ENCODE results near the gene MTA3.

The MTA3 gene

GRCh38 chr2:42792583-42793333 lies 224.3 kb downstream of the MTA3 start, which contains the start of gene HAAO:
Gene HAAO (minus strand): TSS chr2:42792583. CDS start chr2:42792536, 47 bp downstream.
- no peak within 1 kb of the TSS for H3K9ac ChIP-seq
- no peaks in the 10 kb centered on the region for H3K4me1 ChIP-seq
- H3K27me3 ChIP-seq (ENCODE audit: control insufficient read depth, insufficient read depth, low read length): no peaks in the 10 kb centered on the region

GRCh38 chr2:42793334-42794270 lies 225.2 kb downstream of the MTA3 start:
- no peak overlapping the region for H3K9ac ChIP-seq
- no peaks in the 10 kb centered on the region for H3K36me3 ChIP-seq (ENCODE audit: control insufficient read depth, insufficient read depth, low read length)
- no peaks in the 10 kb centered on the region for H3K4me1 ChIP-seq
- no peaks in the 10 kb centered on the region for H3K9me3 ChIP-seq (ENCODE audit: control insufficient read depth, low read length)
- H3K27me3 ChIP-seq (ENCODE audit: control insufficient read depth, insufficient read depth, low read length): no peaks in the 10 kb centered on the region
- H3K27ac ChIP-seq: peak overlapping the region; percentile 6
- H3K79me2 ChIP-seq: no peaks in the 10 kb centered on the region
- H3K4me2 ChIP-seq (ENCODE audit: low read length): peak overlapping the region; percentile 47
- TF ChIP-seq CTCF (IDR thresholded peaks at IDR 0.05): no peak
- H2AFZ ChIP-seq: peak overlapping the region; percentile 68
- peak overlapping the region; percentile 13 for H3K4me3 ChIP-seq (ENCODE audit: low read depth, low read length)

More at GRCh38 chr2:42792583-42793333, 224.3 kb downstream of the MTA3 start, which contains the start of gene HAAO:
- Histone ChIP-seq H3K79me2 (no peaks in the 10 kb centered on the region), H3K4me2 (ENCODE audit: low read length) (peak within 1 kb of the TSS; percentile 47), H2AFZ (peak within 1 kb of the TSS; percentile 68), H3K4me3 (ENCODE audit: low read depth, low read length) (peak within 1 kb of the TSS; percentile 13), H3K36me3 (ENCODE audit: control insufficient read depth, insufficient read depth, low read length) (no peaks in the 10 kb centered on the region), H3K27ac (peak within 1 kb of the TSS; percentile 6), H3K9me3 (ENCODE audit: control insufficient read depth, low read length) (no peaks in the 10 kb centered on the region)
- no peak for TF ChIP-seq CTCF (IDR thresholded peaks at IDR 0.05)

GRCh38 chr2:42794271-42795046 lies 226.0 kb downstream of the MTA3 start:
- H3K4me3 ChIP-seq (ENCODE audit: low read depth, low read length): no peak overlapping the region
- no peaks in the 10 kb centered on the region for H3K4me1 ChIP-seq
- H3K9ac ChIP-seq: no peak overlapping the region
- H3K4me2 ChIP-seq (ENCODE audit: low read length): no peak overlapping the region
- H3K36me3 ChIP-seq (ENCODE audit: control insufficient read depth, insufficient read depth, low read length): no peaks in the 10 kb centered on the region
- H3K27me3 ChIP-seq (ENCODE audit: control insufficient read depth, insufficient read depth, low read length): no peaks in the 10 kb centered on the region
- H2AFZ ChIP-seq: peak overlapping the region; percentile 25
- H3K27ac ChIP-seq: no peak overlapping the region
- no peaks in the 10 kb centered on the region for H3K79me2 ChIP-seq
- peak; percentile 12 for TF ChIP-seq CTCF (IDR thresholded peaks at IDR 0.05)
- H3K9me3 ChIP-seq (ENCODE audit: control insufficient read depth, low read length): no peaks in the 10 kb centered on the region

GRCh38 chr2:42795275-42795674 lies 226.8 kb downstream of the MTA3 start:
- no peaks in the 10 kb centered on the region for H3K9me3 ChIP-seq (ENCODE audit: control insufficient read depth, low read length)
- no peaks in the 10 kb centered on the region for H3K79me2 ChIP-seq
- no peak overlapping the region for H3K27ac ChIP-seq
- H2AFZ ChIP-seq: no peak overlapping the region
- H3K9ac ChIP-seq: no peak overlapping the region
- H3K36me3 ChIP-seq (ENCODE audit: control insufficient read depth, insufficient read depth, low read length): no peaks in the 10 kb centered on the region
- H3K4me2 ChIP-seq (ENCODE audit: low read length): no peak overlapping the region
- H3K27me3 ChIP-seq (ENCODE audit: control insufficient read depth, insufficient read depth, low read length): no peaks in the 10 kb centered on the region
- H3K4me3 ChIP-seq (ENCODE audit: low read depth, low read length): no peak overlapping the region
- H3K4me1 ChIP-seq: no peaks in the 10 kb centered on the region
- TF ChIP-seq CTCF (IDR thresholded peaks at IDR 0.05): no peak

Data from parathyroid adenoma (tissue), 2 donors.